Retinal pigment epithelial cell (primary cell): Measurements from ENCODE around the gene ACOXL.
A peak's percentile ranks its signal among the peaks of the same experiment; 100 is the strongest.

Experiments
- DNase-seq: peaks from one replicate; pipeline ENCODE4 v3.0.0-alpha.2; 2010; ENCODE audit warnings: low read depth
- H3K4me3 ChIP-seq: 2 replicates; pipeline ENCODE4 v1.5.1; 2011; ENCODE audit warnings: mild to moderate bottlenecking, low read length, control low read depth, moderate library complexity
- CTCF ChIP-seq: conservative IDR thresholded peaks from 2 replicates; pipeline ENCODE4 v1.5.1; 2011; ENCODE audit warnings: low read depth, low read length, control low read depth, inconsistent platforms

The ACOXL gene

DNA sequence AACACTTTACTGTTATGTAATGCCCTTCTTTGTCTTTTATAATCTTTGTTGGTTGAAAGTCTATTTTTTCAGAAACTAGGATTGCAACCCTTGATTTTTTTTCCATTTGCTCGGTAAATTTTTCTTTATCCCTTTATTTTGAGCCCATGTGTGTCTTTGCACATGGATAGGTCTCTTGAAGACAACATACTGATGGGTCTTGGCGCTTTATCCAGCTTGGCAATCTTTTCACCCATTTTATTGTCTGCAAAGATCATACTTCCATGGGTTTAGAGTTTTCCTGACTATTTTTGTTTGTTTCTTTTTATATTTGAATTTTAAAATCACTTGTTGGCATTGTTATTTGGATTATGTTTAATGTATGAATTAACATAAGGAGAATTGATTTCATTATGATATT, 27.0 kb downstream of the ACOXL start:
- TF ChIP-seq CTCF: no peak
- H3K4me3 ChIP-seq: no peak overlapping the region
- DNase-seq: no peak

- H3K4me3 ChIP-seq: no peak overlapping the region
- TF ChIP-seq CTCF: no peak
- DNase-seq: no peak
Measured at GRCh38 chr2:110764931-110765330, 32.6 kb downstream of the ACOXL start.

- H3K4me3 ChIP-seq: no peak overlapping the region
- no peak for TF ChIP-seq CTCF
- DNase-seq: no peak
Measured at GRCh38 chr2:110766291-110766690, 33.9 kb downstream of the ACOXL start.

DNA sequence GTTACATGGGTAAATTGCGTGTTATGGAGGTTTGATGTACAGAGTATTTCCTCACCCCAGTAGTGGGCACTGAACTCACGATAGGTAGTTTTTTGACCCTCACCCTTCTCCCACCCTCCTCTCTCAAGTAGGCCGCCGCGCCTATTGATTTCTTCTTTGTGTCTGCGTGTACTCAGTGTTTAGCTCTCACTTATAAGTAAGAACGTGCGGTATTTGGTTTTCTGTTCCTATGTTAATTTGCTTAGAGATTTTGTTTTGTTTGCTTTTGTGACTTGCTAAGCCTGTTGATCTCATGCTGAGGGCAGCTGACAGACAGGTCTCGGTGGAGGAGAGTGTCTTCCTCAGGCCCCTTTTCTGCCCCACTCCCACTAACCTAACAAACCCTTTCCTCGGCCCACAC, 36.2 kb downstream of the ACOXL start:
- H3K4me3 ChIP-seq: no peak overlapping the region
- no peak for TF ChIP-seq CTCF
- no peak for DNase-seq

DNA sequence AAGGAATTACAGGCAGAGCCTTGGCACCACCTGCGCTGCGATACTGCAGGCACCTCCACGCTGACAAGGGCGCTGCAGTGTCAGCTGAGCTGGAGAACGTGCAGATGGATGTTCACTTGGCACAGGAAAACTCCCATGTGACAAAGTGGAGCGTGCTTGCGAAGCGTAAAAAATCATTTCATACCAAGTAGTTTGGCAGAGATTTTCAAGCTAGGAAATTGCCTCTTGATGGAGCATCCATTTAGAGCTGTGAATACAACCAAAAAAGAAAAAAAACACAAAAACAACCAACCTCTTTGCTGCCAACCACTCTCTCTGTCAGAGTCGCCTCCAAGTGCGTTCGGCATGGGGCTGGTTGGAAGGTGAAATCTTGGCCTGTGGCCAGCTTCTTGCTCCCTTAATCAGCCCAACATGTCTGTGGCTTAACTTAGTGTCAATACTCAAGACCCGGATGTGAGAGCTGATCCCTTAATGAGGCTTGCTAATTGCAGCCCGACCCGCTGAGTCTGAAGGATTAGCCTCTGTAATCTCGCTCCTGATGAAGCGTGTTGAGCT, 38.1 kb downstream of the ACOXL start:
- no peak overlapping the region for H3K4me3 ChIP-seq
- no peak for TF ChIP-seq CTCF
- DNase-seq: peak; percentile 72

- no peak for DNase-seq
- peak overlapping the region; percentile 10 for H3K4me3 ChIP-seq
- no peak for TF ChIP-seq CTCF
Measured at GRCh38 chr2:110770959-110771431, 38.6 kb downstream of the ACOXL start.

- H3K4me3 ChIP-seq: no peak overlapping the region
- no peak for DNase-seq
- TF ChIP-seq CTCF: no peak
Measured at GRCh38 chr2:110771547-110772382, 39.4 kb downstream of the ACOXL start.
